Stomach smooth muscle (tissue), 2 donors: ENCODE data around the gene TRAPPC3.

Source experiments
- H3K27ac ChIP-seq: one replicate; pipeline ENCODE4 v1.7.0; 2013; ENCODE audit warnings: mild to moderate bottlenecking, low read length, inconsistent platforms
- H3K27me3 ChIP-seq, 2 donors: one replicate each; pipeline ENCODE4 v1.7.0; 2013; ENCODE audit warnings: low read length in 2 of 2; ENCODE audit not compliant: insufficient read depth in 2 of 2, control insufficient read depth in 1 of 2
- H3K36me3 ChIP-seq, 2 donors: one replicate each; pipeline ENCODE4 v1.7.0; 2013; ENCODE audit warnings: low read length in 2 of 2; ENCODE audit not compliant: control insufficient read depth in 2 of 2, insufficient read depth in 2 of 2
- H3K4me1 ChIP-seq: one replicate; pipeline ENCODE4 v1.7.0; 2013; ENCODE audit warnings: low read length; ENCODE audit not compliant: control insufficient read depth, insufficient read depth
- H3K4me3 ChIP-seq, 2 donors: one replicate each; pipeline ENCODE4 v1.7.0; 2013; ENCODE audit warnings: low read length in 2 of 2
- H3K9ac ChIP-seq, 2 donors: one replicate each; pipeline ENCODE4 v1.7.0; 2013; ENCODE audit warnings: low read length in 2 of 2, mild to moderate bottlenecking in 1 of 2
- H3K9me3 ChIP-seq, 2 donors: one replicate each; pipeline ENCODE4 v1.7.0; 2013; ENCODE audit warnings: low read length in 2 of 2; ENCODE audit not compliant: control insufficient read depth in 2 of 2
- donor health status: healthy.
- donor health status: Pancreatic carcinoma.

The TRAPPC3 gene

GRCh38 chr1:36098650-36099365 lies 50.5 kb downstream of the TRAPPC3 start:
- Histone ChIP-seq H3K27me3 (no peaks in the 10 kb centered on the region), H3K4me3 (no peak overlapping the region), H3K9ac (no peak overlapping the region), H3K36me3 (peaks cover 14 to 16% of the 10 kb centered on the region in 2 donors), H3K27ac (no peak overlapping the region), H3K9me3 (no peaks in the 10 kb centered on the region), H3K4me1 (peaks cover 17% of the 10 kb centered on the region)

GRCh38 chr1:36097693-36098585 lies 51.3 kb downstream of the TRAPPC3 start:
- no peaks in the 10 kb centered on the region for H3K9me3 ChIP-seq
- H3K27me3 ChIP-seq: no peaks in the 10 kb centered on the region
- no peak overlapping the region for H3K4me3 ChIP-seq
- peaks cover 24% of the 10 kb centered on the region for H3K4me1 ChIP-seq
- no peak overlapping the region for H3K27ac ChIP-seq
- H3K36me3 ChIP-seq: peaks cover 22 to 25% of the 10 kb centered on the region in 2 donors
- H3K9ac ChIP-seq: no peak overlapping the region

GRCh38 chr1:36096500-36097432 lies 52.5 kb downstream of the TRAPPC3 start:
- H3K27me3 ChIP-seq: no peaks in the 10 kb centered on the region
- no peak overlapping the region for H3K4me3 ChIP-seq
- H3K36me3 ChIP-seq: peaks cover 32 to 36% of the 10 kb centered on the region in 2 donors
- peaks cover 24% of the 10 kb centered on the region for H3K4me1 ChIP-seq
- H3K27ac ChIP-seq: no peak overlapping the region
- H3K9me3 ChIP-seq: no peaks in the 10 kb centered on the region
- no peak overlapping the region for H3K9ac ChIP-seq

GRCh38 chr1:36095760-36096405 lies 53.4 kb downstream of the TRAPPC3 start:
- Histone ChIP-seq H3K4me1 (peaks cover 24% of the 10 kb centered on the region), H3K9me3 (no peaks in the 10 kb centered on the region), H3K36me3 (peaks cover 37 to 43% of the 10 kb centered on the region in 2 donors), H3K27ac (no peak overlapping the region), H3K9ac (peak overlapping the region in 1 of 2 donors; percentile 21), H3K27me3 (no peaks in the 10 kb centered on the region), H3K4me3 (no peak overlapping the region)

- Histone ChIP-seq H3K27ac (peak overlapping the region; percentile 18), H3K36me3 (peaks cover 37 to 43% of the 10 kb centered on the region in 2 donors), H3K4me3 (no peak overlapping the region), H3K9me3 (no peaks in the 10 kb centered on the region), H3K27me3 (no peaks in the 10 kb centered on the region), H3K9ac (no peak overlapping the region), H3K4me1 (peaks cover 25% of the 10 kb centered on the region)
Measured at GRCh38 chr1:36094621-36095061, 54.6 kb downstream of the TRAPPC3 start.

GRCh38 chr1:36093929-36094328 lies 55.4 kb downstream of the TRAPPC3 start:
- H3K27me3 ChIP-seq: no peaks in the 10 kb centered on the region
- H3K36me3 ChIP-seq: peaks cover 37 to 43% of the 10 kb centered on the region in 2 donors
- H3K4me3 ChIP-seq: no peak overlapping the region
- peak overlapping the region; percentile 18 for H3K27ac ChIP-seq
- no peaks in the 10 kb centered on the region for H3K9me3 ChIP-seq
- H3K9ac ChIP-seq: no peak overlapping the region
- peaks cover 27% of the 10 kb centered on the region for H3K4me1 ChIP-seq

- no peak overlapping the region for H3K9ac ChIP-seq
- H3K4me1 ChIP-seq: peaks cover 31% of the 10 kb centered on the region
- no peaks in the 10 kb centered on the region for H3K27me3 ChIP-seq
- peaks cover 37 to 43% of the 10 kb centered on the region in 2 donors for H3K36me3 ChIP-seq
- H3K9me3 ChIP-seq: no peaks in the 10 kb centered on the region
- no peak overlapping the region for H3K27ac ChIP-seq
- no peak overlapping the region for H3K4me3 ChIP-seq
Measured at GRCh38 chr1:36093226-36093625, 56.1 kb downstream of the TRAPPC3 start.

GRCh38 chr1:36092798-36093185 lies 56.5 kb downstream of the TRAPPC3 start:
- peaks cover 37 to 43% of the 10 kb centered on the region in 2 donors for H3K36me3 ChIP-seq
- H3K4me1 ChIP-seq: peaks cover 33% of the 10 kb centered on the region
- no peak overlapping the region for H3K27ac ChIP-seq
- no peak overlapping the region for H3K4me3 ChIP-seq
- H3K9ac ChIP-seq: no peak overlapping the region
- no peaks in the 10 kb centered on the region for H3K27me3 ChIP-seq
- H3K9me3 ChIP-seq: no peaks in the 10 kb centered on the region

GRCh38 chr1:36092166-36092797 lies 57.0 kb downstream of the TRAPPC3 start:
- Histone ChIP-seq H3K36me3 (peaks cover 37 to 43% of the 10 kb centered on the region in 2 donors), H3K9me3 (no peaks in the 10 kb centered on the region), H3K27ac (no peak overlapping the region), H3K4me1 (peaks cover 33% of the 10 kb centered on the region), H3K9ac (no peak overlapping the region), H3K4me3 (no peak overlapping the region), H3K27me3 (no peaks in the 10 kb centered on the region)
